Dermis microvascular lymphatic vessel endothelial cell (primary cell): ENCODE measurements around the gene ITPR1. TPM values are rescaled to one million over a fixed set of nuclear protein-coding genes. Genes with fewer than 3 reads are reported as not detected.
A peak's percentile ranks its signal among the peaks of the same experiment; 100 is the strongest.

ENCODE experiments used
- DNase-seq, 2 donors: peaks; one replicate each; pipeline versions ENCODE4 v3.0.0 to v3.0.0-alpha.2; 2010; ENCODE audit warnings: low read depth in 2 of 2
- total RNA-seq: library from RNA; depleted of rRNA; stranded (reverse); fragments of >200 nt; gene quantifications from 2 replicates; pipeline ENCODE4 v1.2.1, GENCODE V29; 2014

ITPR1 gene
- total RNA-seq, 1 donor from 2014 or later: 21.6 TPM

DNA sequence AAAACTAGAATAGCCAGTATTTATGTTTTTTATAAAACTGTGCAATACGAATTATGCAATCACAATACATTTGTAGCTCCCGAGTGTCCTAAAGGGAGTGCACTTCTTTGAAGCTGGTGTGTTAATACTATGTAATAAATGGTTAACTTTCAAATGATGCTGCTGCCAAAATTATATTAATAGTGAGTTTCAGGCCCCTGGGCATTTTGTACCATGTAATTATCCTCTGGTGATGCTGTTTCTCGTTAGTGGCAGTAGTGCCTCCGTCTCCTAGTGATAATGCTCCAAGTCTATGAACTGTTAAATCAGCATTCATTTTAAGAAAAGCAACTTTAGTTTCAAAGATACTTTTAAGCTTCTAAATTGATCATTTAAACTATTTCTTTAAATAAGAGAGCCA, 353.4 kb downstream of the ITPR1 start:
- DNase-seq: no peak

DNA sequence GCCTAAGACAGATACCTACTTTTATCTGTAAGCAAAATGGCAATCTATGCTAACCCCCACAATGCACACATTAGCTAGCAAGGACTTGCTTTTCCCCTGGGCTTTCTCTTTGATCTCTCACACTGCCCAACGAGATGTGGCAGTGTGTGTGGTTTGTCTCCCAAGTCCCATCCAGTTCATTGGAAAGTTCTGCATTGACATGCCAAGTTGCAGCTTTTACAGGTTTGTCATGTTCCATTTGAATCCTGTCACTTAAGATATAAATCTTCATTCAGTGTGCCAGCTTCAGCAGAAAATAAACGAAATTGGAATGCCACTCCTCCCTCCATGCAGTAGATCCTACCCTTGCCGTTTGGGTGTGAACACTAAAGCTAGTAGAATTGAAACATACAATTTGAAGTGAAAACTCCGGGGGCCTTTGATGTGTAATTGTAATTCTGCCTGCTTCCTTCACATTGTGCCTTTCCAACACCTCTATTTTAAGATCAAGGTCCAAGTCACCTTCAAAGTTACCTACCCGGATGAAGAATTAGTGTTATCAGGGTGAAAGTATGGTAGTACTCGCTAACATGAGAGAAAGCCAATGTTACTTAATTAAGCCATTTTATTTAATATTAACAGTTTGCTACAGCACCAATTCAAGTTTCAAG, 355.2 kb downstream of the ITPR1 start:
- no peak for DNase-seq

GRCh38 chr3:4849136-4849535, 356.0 kb downstream of the ITPR1 start:
- DNase-seq: no peak

GRCh38 chr3:4849739-4850138, 356.6 kb downstream of the ITPR1 start:
- no peak for DNase-seq

DNA sequence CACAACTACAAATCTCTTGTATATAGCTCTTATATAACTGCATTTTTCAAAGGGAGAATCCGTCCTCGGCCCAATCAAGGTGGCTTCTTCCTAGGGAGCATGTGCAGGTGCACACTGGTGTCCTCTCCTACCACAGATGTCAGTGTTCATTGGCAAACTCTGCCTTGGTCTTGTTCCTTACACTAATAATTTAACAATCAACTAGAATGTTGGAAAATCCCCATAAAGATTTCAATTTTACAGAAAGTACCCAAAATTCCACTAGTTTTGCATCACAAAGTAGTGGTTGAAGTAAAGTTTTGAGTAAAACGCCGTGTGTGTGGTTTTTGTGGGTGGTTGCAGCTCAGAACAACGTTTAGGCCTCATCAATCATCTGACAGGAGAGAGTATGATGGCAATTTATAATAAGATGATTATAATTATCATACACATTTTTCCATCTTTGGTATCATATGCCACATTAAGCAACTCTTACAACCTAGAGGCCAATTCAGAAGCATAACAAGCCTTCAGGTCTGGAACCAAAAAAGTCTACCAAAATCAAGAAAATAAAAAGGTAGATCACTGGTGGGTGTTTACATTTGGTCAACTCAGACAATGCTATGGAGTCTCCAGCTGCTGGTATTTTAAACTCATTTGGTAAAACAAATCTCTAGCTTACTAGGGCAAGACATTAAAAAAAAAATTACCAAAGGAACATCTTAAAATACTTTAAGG, 357.2 kb downstream of the ITPR1 start:
- no peak for DNase-seq

GRCh38 chr3:4850928-4851265, 357.7 kb downstream of the ITPR1 start:
- no peak for DNase-seq

DNA sequence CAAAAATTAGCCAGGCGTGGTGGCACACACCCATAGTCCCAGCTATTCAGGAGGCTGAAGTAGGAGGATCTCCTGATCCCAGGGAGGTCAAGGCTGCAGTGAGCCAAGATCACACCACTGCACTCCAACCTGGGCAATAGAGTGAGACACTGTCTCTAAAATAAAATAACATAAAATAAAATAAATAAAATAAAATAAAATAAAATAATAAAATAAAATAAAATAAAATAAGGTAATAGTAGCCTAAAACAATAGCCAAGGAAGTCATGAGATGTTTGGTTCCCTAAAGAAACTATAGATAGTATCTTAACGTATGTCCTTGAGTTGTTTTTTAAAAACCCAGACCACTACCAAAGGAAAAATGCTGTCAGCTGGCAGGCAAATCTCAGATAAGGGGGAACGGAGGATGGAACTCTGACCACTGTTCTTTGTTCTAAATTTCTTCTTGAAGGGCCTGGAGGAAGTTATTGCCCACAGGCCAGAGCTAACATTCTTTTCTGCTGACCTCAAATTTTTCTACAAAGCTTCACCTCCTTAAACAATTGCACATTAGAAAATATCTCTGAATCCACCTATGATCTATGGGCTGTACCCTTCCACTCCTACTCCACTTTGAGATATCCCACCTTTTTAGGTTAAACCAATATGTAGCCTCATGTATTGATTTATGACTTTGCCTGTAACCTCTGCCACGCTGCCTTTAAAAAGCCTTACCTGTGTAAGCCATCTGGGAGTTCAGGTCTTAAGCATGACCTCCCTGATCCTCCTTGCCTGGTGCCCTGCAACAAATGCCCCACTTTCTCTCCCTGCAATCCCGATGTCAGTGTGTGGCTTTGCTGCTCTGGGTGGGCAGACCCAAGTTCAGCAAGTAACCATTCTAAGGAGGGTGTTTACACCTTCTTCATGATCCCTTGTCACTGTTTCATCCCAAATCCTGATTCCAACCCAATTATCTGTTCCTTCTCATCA, 359.9 kb downstream of the ITPR1 start:
- DNase-seq: peak in 1 of 2 donors; percentile 74

DNA sequence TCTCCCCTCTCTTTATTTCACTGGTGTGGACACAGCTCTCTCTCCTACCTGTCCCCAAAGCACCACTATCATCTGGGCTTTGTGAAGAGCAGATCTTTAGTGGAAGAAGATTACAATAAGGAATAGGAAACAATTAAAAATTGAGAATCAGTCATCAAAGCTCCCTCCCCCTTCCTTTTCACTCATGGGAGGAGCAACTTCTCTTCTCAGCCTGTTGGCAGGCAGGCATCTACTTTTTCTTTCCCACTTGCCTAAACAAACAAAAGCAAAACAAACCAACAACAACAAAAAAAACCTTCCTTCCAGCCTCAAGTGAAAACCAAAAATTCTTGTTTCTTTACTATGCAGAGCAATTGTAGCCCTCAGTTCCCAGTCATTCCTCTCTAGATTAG, 360.6 kb downstream of the ITPR1 start:
- peak in 1 of 2 donors; percentile 61 for DNase-seq

GRCh38 chr3:4855676-4856075, 362.5 kb downstream of the ITPR1 start:
- DNase-seq: peak; percentile 65 to 98

GRCh38 chr3:4856136-4856535, 363.0 kb downstream of the ITPR1 start:
- peak in 1 of 2 donors; percentile 55 for DNase-seq

- no peak for DNase-seq
Observed at GRCh38 chr3:4856564-4856963, 363.4 kb downstream of the ITPR1 start.

GRCh38 chr3:4856986-4857385, 363.8 kb downstream of the ITPR1 start:
- DNase-seq: peak in 1 of 2 donors; percentile 72

- no peak for DNase-seq
Observed at GRCh38 chr3:4859788-4860187, 366.6 kb downstream of the ITPR1 start.

GRCh38 chr3:4862973-4863372, 369.8 kb downstream of the ITPR1 start:
- DNase-seq: no peak

- DNase-seq: no peak
Observed at GRCh38 chr3:4864503-4864902, 371.4 kb downstream of the ITPR1 start.

GRCh38 chr3:4865714-4866113, 372.6 kb downstream of the ITPR1 start:
- no peak for DNase-seq

GRCh38 chr3:4866866-4867265, 373.7 kb downstream of the ITPR1 start:
- DNase-seq: peak; percentile 79 to 93

DNA sequence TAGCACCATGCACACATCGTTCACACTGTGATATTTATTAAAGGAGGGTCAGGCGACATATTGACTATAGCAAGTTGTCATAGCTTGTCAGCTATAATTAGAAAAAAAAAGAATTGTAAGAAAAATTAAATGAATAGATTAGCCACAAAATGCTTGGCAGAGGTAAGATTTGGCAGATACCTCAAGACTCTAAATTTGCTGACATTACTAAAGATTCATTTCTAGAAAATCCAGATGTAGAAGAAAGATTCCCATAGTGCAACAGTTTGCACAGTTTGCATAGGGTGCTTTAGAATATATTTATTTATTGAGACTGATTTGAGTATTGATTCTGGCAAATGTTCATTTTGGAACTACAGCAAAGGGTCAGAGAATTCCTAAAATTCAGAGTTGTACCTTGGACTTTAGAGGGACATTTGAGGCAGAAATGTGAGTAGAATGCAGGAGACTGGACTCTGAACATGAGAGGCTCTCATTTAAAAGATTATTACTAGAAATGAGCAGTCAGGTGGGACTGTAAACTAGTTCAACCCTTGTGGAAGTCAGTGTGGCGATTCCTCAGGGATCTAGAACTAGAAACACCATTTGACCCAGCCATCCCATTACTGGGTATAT, 384.1 kb downstream of the ITPR1 start:
- DNase-seq: no peak

- DNase-seq: no peak
Observed at GRCh38 chr3:4880850-4881249, 387.7 kb downstream of the ITPR1 start.

DNA sequence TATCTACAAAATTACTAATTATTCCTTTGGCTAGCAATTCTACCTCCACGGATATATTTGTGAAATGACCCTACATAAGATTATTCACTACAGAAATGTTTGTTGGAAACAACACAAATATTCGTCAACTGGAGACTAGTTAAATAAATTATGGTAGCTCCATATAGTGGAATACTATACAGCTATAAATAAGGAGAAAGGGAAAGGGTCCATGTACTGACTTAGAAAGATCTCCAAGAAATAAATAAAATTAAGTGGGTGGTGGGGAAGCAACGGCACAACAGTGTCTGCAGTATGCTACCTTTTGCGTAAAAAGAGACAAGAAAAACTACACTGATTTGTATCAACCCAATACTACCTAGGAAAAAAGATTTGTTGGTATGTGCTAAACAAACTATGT, 389.4 kb downstream of the ITPR1 start:
- DNase-seq: no peak

DNA sequence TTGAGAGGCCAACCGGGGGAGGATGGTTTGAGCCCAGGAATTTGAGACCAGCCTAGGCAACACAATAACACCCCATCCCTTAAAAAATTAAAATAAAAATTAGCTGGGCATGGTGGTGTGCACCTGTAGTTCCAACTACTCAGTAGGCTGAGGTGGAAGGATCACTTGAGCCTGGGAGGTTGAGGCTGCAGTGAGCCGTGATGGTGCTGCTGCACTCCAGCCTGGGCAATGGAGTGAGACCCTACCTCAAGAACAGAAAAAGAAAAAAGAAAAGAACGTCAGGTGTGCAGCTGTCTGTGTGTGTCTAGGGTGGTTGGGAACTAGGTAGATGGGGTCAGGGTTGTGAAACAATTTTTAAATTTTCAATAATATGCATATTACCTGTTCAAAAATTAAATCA, 389.9 kb downstream of the ITPR1 start:
- no peak for DNase-seq

DNA sequence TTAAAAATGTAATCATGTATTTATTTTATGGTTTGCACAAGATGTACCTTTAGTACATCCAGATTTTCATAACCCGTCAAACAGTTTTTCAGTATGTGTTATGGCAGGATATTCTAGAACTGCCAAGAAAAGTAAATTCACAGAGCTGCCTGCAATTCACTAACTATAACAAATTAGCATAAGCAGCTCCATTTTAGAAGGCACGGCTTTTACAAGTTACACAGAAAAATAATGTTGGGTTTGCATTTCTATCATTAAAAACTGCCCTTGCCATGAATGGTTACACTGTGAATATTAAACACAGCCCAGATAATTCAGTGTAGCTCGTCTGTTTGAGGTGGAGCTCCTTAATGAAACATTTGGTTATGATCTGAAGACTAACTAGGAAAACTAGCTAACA, 391.7 kb downstream of the ITPR1 start:
- no peak for DNase-seq
